Amygdala (tissue), 56 donors: ENCODE measurements around the gene ANKZF1.
A peak's percentile ranks its signal among the peaks of the same experiment; 100 is the strongest.

ENCODE experiments used
- DNase-seq, 56 donors: peaks; one replicate each; lab custom pipeline; 2025; lab: John Stamatoyannopoulos, UW

ANKZF1 gene

DNA sequence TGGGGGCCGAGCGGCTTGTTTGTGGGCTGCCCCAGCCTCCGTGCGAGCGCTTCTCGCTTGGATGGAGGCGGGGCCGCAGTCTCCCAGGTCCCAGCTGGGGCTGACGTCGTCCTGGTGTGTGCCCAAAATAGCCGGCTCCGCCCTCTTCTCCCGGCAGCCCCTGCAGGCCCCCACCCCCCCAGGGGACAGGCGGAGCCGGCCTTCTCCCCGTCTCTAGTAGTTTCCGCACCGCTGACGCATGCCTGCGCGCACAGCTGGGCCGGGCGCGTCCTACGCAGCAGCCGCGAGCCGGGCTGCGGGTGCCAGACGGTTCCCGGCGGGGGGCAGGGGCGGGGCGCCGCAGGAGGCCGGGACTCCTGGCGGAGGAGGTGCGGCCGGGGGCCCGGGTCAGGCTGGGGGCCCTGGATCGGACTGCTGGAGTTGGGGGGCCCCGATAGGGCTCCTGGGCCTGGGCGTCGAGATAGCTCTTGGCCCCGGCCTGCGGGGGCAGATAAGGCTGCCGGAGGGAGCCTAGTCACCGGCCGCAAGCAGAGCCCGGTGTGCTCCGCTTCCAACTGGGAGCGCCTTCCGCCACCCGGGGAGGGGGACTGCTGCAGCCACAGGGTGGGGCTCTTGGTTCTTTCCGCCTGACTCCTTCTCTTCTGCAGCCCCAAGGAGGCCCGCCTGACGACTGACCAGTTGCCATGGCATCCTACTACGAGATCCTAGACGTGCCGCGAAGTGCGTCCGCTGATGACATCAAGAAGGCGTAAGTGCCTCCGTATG is 49.7 kb downstream of the ANKZF1 start, which contains the start of gene DNAJB2:
Gene DNAJB2, plus strand, starts transcription at position 216 of the 765 bp plus-strand sequence. Its CDS starts 468 bp downstream, at position 684.
- peak; percentile 55 to 99 (median 97) for DNase-seq

DNA sequence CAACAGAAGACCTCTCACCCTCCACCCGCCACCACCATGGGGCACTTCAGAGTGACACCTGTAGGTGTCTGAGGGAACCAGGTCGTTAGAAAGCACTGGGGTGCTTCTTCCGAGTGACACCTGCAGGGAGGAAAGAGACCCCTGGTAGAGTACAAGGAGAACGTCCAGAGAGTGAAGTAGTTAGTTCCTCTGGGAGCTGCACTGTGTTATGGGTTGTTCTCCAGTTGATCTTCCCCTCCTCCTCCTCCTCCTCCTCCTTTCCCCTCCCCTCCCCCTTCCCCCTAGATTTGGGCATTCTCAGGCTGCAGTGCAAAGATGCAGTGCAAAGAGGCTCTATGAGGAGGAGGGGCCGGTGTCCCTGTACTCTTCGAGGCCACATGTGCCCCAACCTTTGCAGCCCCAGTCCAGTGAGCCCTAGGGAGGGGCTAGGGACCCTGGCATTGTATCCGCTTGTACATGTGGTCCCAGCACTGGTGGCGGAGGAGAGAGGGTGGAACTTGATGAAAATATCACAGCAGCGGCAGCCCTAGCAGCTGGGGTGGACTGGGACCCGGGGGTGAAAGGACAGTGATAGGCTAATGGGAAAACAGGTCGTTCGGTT is 50.4 kb downstream of the ANKZF1 start:
- DNase-seq: peak in 3 of 56 donors; percentile 56 to 74 (median 71)

DNA sequence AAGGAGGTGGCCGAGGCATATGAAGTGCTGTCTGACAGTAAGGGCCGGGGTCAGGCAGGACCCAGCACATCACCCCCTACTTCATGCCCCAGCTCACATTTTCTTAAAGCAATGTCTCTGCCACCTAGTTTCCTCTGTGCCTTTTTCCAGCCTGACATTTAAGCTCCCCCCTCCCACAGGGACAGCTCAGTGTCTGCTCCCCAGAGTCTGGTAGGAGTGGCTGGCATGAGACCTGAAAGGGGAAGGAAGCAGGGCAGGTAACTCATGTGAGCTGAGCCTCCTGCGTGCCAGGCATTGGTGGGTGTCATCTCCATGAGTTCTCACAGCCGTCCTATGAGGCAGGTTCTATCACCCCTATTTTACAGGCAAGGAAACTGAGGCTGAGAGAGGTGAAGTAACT is 51.0 kb downstream of the ANKZF1 start:
- DNase-seq: no peak

DNA sequence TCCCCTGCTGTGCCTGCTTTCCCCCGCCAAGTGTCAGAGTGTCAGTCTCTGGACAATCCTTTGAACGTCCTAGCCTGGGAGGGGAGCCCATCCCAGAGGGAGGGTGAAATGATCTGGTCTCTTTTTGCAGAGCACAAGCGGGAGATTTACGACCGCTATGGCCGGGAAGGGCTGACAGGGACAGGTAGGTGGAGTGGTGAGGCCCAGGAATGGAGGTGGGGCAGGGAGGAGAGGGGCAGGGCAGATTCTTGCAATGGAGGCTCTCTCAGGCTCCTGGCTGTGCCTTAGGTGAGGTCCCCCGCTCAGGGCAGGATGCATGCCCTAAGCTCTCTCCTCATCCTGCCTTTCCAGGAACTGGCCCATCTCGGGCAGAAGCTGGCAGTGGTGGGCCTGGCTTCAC is 52.0 kb downstream of the ANKZF1 start:
- DNase-seq: no peak

DNA sequence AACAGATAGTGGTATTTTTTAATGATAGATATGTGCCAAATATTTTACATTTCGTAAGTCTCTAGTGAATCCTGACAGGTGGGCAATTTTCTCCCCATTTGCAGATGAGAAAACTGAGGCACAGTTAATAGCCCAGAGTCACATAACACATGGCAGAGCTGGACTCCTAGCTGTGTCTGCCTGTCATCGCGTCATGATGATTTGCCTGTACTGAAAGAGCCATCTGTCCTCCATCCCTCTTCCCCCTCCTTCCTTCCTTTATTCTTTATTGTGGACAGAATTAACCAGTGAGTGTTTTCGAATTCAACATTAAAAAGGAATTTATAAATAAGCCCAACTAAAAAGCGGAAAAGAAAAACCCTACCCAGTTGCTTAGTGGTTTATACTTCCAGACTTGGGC is 52.8 kb downstream of the ANKZF1 start:
- peak in 30 of 56 donors; percentile 22 to 86 (median 54) for DNase-seq

DNA sequence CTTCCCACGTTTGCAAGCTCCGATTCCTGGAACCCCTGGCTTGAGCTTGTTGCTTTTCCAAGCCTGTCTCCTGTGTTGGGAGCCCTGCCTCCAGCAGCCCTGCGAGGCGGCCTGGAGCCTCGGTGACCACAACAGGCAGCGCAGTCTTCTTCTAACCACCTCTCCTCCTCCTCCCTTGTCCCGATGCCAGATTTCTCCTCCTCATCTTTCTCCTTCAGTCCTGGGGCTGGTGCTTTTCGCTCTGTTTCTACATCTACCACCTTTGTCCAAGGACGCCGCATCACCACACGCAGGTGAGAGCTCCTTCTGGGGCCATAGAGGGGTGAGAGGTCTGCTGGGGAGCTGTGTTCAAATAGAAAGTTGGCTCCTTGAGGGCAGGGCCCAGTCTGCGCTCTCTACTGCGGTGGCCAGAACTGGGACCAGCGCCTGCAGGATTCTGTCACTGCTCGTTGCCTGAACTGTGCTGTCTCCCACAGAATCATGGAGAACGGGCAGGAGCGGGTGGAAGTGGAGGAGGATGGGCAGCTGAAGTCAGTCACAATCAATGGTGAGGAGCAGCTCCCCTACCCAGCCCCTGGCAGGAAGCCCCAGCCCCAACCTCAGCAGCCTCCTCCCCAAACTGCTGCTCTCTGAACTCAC is 53.5 kb downstream of the ANKZF1 start:
- DNase-seq: peak in 5 of 56 donors; percentile 19 to 34 (median 25)

DNA sequence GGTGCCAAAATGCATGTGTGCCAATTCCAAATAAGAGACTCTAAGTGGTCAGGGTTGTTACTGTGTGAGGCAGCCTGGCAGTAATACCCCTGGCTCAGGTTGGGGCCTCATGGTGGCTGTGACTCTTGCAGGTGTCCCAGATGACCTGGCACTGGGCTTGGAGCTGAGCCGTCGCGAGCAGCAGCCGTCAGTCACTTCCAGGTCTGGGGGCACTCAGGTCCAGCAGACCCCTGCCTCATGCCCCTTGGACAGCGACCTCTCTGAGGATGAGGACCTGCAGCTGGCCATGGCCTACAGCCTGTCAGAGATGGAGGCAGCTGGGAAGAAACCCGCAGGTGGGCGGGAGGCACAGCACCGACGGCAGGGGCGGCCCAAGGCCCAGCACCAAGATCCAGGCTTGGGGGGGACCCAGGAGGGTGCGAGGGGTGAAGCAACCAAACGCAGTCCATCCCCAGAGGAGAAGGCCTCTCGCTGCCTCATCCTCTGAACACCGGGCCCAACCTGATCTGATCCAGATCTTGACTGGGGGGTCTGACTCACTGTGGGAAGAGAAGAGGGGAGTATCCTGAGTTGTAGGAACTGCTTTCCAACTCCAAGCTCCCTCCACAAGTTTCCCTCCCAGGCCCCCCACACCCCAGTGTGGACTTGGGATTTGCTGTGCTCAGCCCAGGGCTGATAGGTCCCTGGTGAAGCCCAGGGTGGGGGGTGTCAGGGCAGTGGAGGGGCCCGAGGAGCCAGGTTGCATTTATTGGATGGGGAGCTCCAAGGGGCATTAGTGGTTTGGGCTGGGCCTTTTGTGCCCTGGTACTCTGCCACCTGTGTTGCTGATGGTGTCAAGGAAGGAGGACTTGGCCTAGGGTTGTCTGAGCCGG is 55.1 kb downstream of the ANKZF1 start:
- DNase-seq: no peak

DNA sequence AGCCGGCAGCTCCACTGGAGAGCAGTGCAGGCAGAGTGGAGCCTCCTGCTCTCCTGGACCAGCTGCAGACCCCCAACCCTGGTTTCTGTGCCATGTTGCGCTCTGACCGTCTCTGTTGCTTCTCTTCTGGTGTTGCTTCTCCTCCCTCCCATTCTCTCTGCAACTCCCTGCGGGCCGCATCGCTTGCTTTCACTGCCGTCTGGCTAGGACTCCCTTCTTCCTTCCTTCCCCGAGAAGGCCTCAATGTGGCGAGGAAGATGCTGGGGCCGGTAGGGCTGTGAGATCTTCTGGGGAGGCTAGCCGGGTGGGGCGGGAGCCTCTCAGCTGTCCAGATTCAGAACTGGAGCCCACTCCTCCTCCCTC is 55.7 kb downstream of the ANKZF1 start:
- DNase-seq: peak in 1 of 56 donors; percentile 17

DNA sequence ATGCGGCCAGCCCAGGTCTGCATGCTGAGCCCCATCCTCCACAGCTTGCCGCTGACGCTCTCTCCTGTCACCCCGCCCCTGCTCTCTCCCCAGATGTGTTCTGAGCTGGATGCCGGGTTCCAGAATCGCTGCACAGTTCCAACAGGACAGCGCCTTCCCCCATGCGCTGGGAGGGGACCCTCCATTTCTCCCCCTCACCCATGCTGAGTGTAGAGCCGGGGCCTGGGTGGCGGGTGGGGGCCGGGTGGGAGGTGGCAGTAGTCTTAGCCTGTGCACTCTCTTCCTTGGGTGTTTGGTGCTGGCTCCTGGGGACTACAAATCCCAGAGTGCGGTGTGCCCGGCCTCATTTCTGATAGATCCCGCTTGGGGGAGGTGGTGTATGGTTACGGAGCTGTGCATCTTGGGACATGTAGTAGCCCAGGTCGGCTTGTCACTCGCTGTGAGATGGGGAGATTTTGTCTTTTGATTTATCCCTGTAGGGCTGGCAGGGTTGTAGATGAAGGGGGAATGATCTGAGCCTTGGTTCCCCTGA is 56.4 kb downstream of the ANKZF1 start:
- DNase-seq: peak in 35 of 56 donors; percentile 27 to 73 (median 57)
